Progenitor cell of endocrine pancreas (in vitro differentiated cells): ENCODE data around the gene SHROOM2. TPM values are rescaled to one million over a fixed set of nuclear protein-coding genes. Genes with fewer than 3 reads are reported as not detected.

Experiments used
- DNase-seq: peaks from one replicate; pipeline ENCODE4 v3.0.0; 2021; ENCODE audit warnings: low spot score; ENCODE audit not compliant: unreplicated experiment
- H3K27ac Mint-ChIP-seq: 2 replicates; pipeline ENCODE4 v1.8.0; 2021; ENCODE audit warnings: mild to moderate bottlenecking, moderate library complexity, mixed read lengths
- H3K27me3 Mint-ChIP-seq: 2 replicates; pipeline ENCODE4 v1.8.0; 2021; ENCODE audit warnings: mixed read lengths
- H3K36me3 Mint-ChIP-seq: 2 replicates; pipeline ENCODE4 v1.8.0; 2022; ENCODE audit warnings: mixed read lengths; ENCODE audit not compliant: insufficient read depth
- H3K4me1 Mint-ChIP-seq: 2 replicates; pipeline ENCODE4 v1.8.0; 2021; ENCODE audit warnings: low read depth, mixed read lengths
- H3K4me3 Mint-ChIP-seq: 2 replicates; pipeline ENCODE4 v1.8.0; 2021; ENCODE audit warnings: low read depth, mild to moderate bottlenecking, moderate library complexity, mixed read lengths
- H3K9me3 Mint-ChIP-seq: 2 replicates; pipeline ENCODE4 v1.8.0; 2021; ENCODE audit warnings: low read depth, mixed read lengths
- CTCF ChIP-seq: fragments of 200-600 bp; sonication (generic); IDR thresholded peaks from one replicate; pipeline ENCODE4 v1.5.0; 2021; ENCODE audit warnings: antibody characterized with exemption, mild to moderate bottlenecking; ENCODE audit not compliant: unreplicated experiment
- total RNA-seq: library from RNA; stranded (reverse); gene quantifications from 2 replicates; pipeline ENCODE4 v1.2.1, GENCODE V29; 2021

SHROOM2 gene
- total RNA-seq, 1 donor from 2014 or later, result 10.6 TPM

- no peak overlapping the region for H3K4me3 Mint-ChIP-seq
- H3K27me3 Mint-ChIP-seq, result no peaks in the 10 kb centered on the region
- TF ChIP-seq CTCF, result no peak
- peaks cover 17% of the 10 kb centered on the region for H3K9me3 Mint-ChIP-seq
- H3K27ac Mint-ChIP-seq, result no peak overlapping the region
- peaks cover 8% of the 10 kb centered on the region for H3K36me3 Mint-ChIP-seq
- H3K4me1 Mint-ChIP-seq, result peaks cover 11% of the 10 kb centered on the region
- no peak for DNase-seq
Measured at GRCh38 chrX:9871701-9872268, 85.6 kb downstream of the SHROOM2 start.

- Mint-ChIP-seq H3K27me3 (no peaks in the 10 kb centered on the region), H3K9me3 (peaks cover 14% of the 10 kb centered on the region), H3K4me3 (no peak overlapping the region), H3K27ac (no peak overlapping the region), H3K36me3 (peaks cover 8% of the 10 kb centered on the region), H3K4me1 (peaks cover 4% of the 10 kb centered on the region)
- DNase-seq, result no peak
- TF ChIP-seq CTCF, result no peak
Measured at GRCh38 chrX:9873360-9873759, 87.1 kb downstream of the SHROOM2 start.

GRCh38 chrX:9873952-9874351 is 87.7 kb downstream of the SHROOM2 start:
- Mint-ChIP-seq H3K36me3 (peaks cover 8% of the 10 kb centered on the region), H3K27ac (no peak overlapping the region), H3K4me3 (no peak overlapping the region), H3K27me3 (no peaks in the 10 kb centered on the region), H3K4me1 (peaks cover 4% of the 10 kb centered on the region), H3K9me3 (peaks cover 14% of the 10 kb centered on the region)
- no peak for DNase-seq
- peak; percentile 55 for TF ChIP-seq CTCF

- Mint-ChIP-seq H3K4me3 (no peak overlapping the region), H3K4me1 (peaks cover 4% of the 10 kb centered on the region), H3K36me3 (peaks cover 8% of the 10 kb centered on the region), H3K27me3 (no peaks in the 10 kb centered on the region), H3K27ac (no peak overlapping the region), H3K9me3 (peaks cover 11% of the 10 kb centered on the region)
- DNase-seq, result no peak
- no peak for TF ChIP-seq CTCF
Measured at GRCh38 chrX:9874483-9874882, 88.3 kb downstream of the SHROOM2 start.

- H3K4me1 Mint-ChIP-seq, result peaks cover 4% of the 10 kb centered on the region
- H3K27ac Mint-ChIP-seq, result no peak overlapping the region
- H3K9me3 Mint-ChIP-seq, result peaks cover 14% of the 10 kb centered on the region
- no peak for TF ChIP-seq CTCF
- H3K27me3 Mint-ChIP-seq, result no peaks in the 10 kb centered on the region
- no peak for DNase-seq
- peaks cover 8% of the 10 kb centered on the region for H3K36me3 Mint-ChIP-seq
- no peak overlapping the region for H3K4me3 Mint-ChIP-seq
Measured at GRCh38 chrX:9875801-9876200, 89.6 kb downstream of the SHROOM2 start.
